D721Med (cell line): Measurements from ENCODE around the gene PLSCR3.

Experiments
- DNase-seq: peaks from one replicate; pipeline ENCODE4 v3.0.0; 2011; ENCODE audit warnings: low spot score; ENCODE audit not compliant: insufficient read length
- FAIRE-seq: peaks from 2 replicates; lab custom pipeline; 2011; peaks lifted over from hg19 to GRCh38; lab: Jason Lieb, UNC
- CTCF ChIP-seq: IDR thresholded peaks from 2 replicates; pipeline ENCODE4 v1.5.1; 2012; ENCODE audit warnings: mild to moderate bottlenecking, control low read depth; ENCODE audit not compliant: insufficient read depth; ENCODE audit errors: missing control alignments

PLSCR3 gene

GRCh38 chr17:7398612-7399011, 4.3 kb upstream of the PLSCR3 start:
- FAIRE-seq (no peak), DNase-seq (no peak)
- TF ChIP-seq CTCF = no peak

- no peak for TF ChIP-seq CTCF
- FAIRE-seq = no peak
- no peak for DNase-seq
Measured at GRCh38 chr17:7396147-7396546, 1.8 kb upstream of the PLSCR3 start.

- no peak for TF ChIP-seq CTCF
- peak; percentile 72 for DNase-seq
- no peak for FAIRE-seq
Measured at GRCh38 chr17:7393613-7394451, 493 bp downstream of the PLSCR3 start.

GRCh38 chr17:7392696-7393612, 1.4 kb downstream of the PLSCR3 start:
- TF ChIP-seq CTCF = no peak
- no peak for DNase-seq
- no peak for FAIRE-seq

- no peak for DNase-seq
- no peak for TF ChIP-seq CTCF
- FAIRE-seq = no peak
Measured at GRCh38 chr17:7391307-7391706, 3.0 kb downstream of the PLSCR3 start.

- DNase-seq = no peak
- FAIRE-seq = no peak
- TF ChIP-seq CTCF = no peak
Measured at GRCh38 chr17:7389924-7390910, 4.1 kb downstream of the PLSCR3 start.
